ENCODE measurements around the gene MRPS12.

DNA sequence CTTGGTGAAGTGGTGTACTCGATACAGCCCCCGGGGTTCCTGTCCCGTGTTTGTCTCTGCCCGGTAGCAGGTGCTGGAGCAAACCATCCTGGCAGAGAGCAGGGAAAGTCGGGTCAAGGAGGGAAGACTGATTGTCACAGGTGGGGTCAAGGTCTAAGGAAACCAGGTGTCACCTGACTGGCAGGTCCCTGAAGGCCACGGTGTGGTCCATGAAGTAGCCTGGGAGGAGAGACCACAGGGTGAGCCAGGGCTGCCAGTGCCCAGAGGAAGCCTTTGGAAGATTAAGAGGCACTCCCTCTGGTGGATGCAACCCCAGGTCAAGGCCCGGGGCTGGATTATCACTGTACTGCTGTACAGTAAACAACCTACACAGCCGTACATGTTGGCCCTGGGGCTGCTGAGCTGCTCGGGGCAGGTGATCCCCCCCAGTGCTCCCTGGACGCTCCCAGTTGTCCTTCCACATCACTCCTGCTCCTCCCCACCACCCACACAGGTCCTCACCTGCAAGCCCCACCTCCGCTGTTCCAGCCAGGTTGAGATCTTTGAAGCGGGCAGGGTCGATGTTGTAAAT lies 12.7 kb upstream of the MRPS12 start:
- TF ChIP-seq, protein P1, sequence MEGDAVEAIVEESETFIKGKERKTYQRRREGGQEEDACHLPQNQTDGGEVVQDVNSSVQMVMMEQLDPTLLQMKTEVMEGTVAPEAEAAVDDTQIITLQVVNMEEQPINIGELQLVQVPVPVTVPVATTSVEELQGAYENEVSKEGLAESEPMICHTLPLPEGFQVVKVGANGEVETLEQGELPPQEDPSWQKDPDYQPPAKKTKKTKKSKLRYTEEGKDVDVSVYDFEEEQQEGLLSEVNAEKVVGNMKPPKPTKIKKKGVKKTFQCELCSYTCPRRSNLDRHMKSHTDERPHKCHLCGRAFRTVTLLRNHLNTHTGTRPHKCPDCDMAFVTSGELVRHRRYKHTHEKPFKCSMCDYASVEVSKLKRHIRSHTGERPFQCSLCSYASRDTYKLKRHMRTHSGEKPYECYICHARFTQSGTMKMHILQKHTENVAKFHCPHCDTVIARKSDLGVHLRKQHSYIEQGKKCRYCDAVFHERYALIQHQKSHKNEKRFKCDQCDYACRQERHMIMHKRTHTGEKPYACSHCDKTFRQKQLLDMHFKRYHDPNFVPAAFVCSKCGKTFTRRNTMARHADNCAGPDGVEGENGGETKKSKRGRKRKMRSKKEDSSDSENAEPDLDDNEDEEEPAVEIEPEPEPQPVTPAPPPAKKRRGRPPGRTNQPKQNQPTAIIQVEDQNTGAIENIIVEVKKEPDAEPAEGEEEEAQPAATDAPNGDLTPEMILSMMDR (IDR thresholded peaks at IDR 0.05 in 8 of 11, conservative IDR thresholded peaks at IDR 0.05 in 3 of 11), result no peak
- TF ChIP-seq POLR2A (IDR thresholded peaks at IDR 0.05) (no peak), POLR2AphosphoS5 (IDR thresholded peaks at IDR 0.05) (no peak)

Measured in spleen (tissue), 7 donors.